Naive thymus-derived CD4-positive, alpha-beta T cell (primary cell): ENCODE data around the gene PCDHA11. TPM values are rescaled to one million over a fixed set of nuclear protein-coding genes. Genes with fewer than 3 reads are reported as not detected.
"Not testable (repeated sequence)": the region's sequence is repeated elsewhere in the genome, so short reads cannot be mapped to it uniquely, and the experiment has no call there.

Source experiments
- ATAC-seq: fragments of 150-1000 bp; cut with Tn5 transposase; 2 replicates; pipeline ENCODE4 v1.10.0; 2021; ENCODE audit warnings: mild to moderate bottlenecking, moderate library complexity
- CTCF ChIA-PET: fragments of 350-600 bp; sonication (Branson Sonifier 250); formaldehyde crosslinking; loops from one replicate; lab custom pipeline; 2021; ENCODE audit warnings: antibody characterized with exemption; lab: Charles Lee
- POLR2A ChIA-PET: fragments of 350-600 bp; sonication (Branson Sonifier 250); formaldehyde crosslinking; loops from one replicate; lab custom pipeline; 2021; ENCODE audit warnings: antibody characterized with exemption, inconsistent platforms; lab: Charles Lee
- DNase-seq, 9 donors: peaks; one replicate each; pipeline versions ENCODE4 v3.0.0 to v3.0.0-alpha.2; 2020 to 2022; ENCODE audit warnings: mixed read lengths in 1 of 9
- H3K27ac ChIP-seq: one replicate; pipeline ENCODE4 v1.7.0; 2013; ENCODE audit warnings: mild to moderate bottlenecking, low read depth, low read length, moderate library complexity
- H3K27me3 ChIP-seq, 2 donors: one replicate each; pipeline ENCODE4 v1.7.0; 2013; ENCODE audit warnings: low read length in 2 of 2, mild to moderate bottlenecking in 2 of 2, moderate library complexity in 2 of 2; ENCODE audit not compliant: control insufficient read depth in 2 of 2, insufficient read depth in 2 of 2
- H3K36me3 ChIP-seq, 3 experiments: 1 replicate in 2 of 3; 2 replicates in 1 of 3; pipeline ENCODE4 v1.7.0; 2013; ENCODE audit warnings: low read length in 3 of 3, mild to moderate bottlenecking in 3 of 3, moderate library complexity in 1 of 3; ENCODE audit not compliant: insufficient read depth in 3 of 3, control insufficient read depth in 2 of 3
- H3K4me1 ChIP-seq, 2 donors: one replicate each; pipeline ENCODE4 v1.7.0; 2013; ENCODE audit warnings: low read length in 2 of 2, mild to moderate bottlenecking in 2 of 2, moderate library complexity in 1 of 2; ENCODE audit not compliant: control insufficient read depth in 2 of 2, insufficient read depth in 2 of 2
- H3K4me3 ChIP-seq: 2 replicates; pipeline ENCODE4 v1.7.0; 2013; ENCODE audit warnings: mild to moderate bottlenecking, low read length
- H3K9me3 ChIP-seq, 3 experiments: 1 replicate in 2 of 3; 2 replicates in 1 of 3; pipeline ENCODE4 v1.7.0; 2013; ENCODE audit warnings: low read length in 3 of 3; ENCODE audit not compliant: control insufficient read depth in 2 of 3
- H3K27ac Mint-ChIP-seq, 9 donors: one replicate each; pipeline ENCODE4 v1.8.0; 2020 to 2022; ENCODE audit warnings: mixed read lengths in 9 of 9, mild to moderate bottlenecking in 8 of 9, moderate library complexity in 5 of 9, inconsistent platforms in 2 of 9
- H3K27me3 Mint-ChIP-seq, 5 donors: one replicate each; pipeline ENCODE4 v1.8.0; 2021 to 2022; ENCODE audit warnings: mixed read lengths in 5 of 5, mild to moderate bottlenecking in 1 of 5
- H3K36me3 Mint-ChIP-seq, 5 donors: one replicate each; pipeline ENCODE4 v1.8.0; 2020 to 2022; ENCODE audit warnings: mixed read lengths in 5 of 5, mild to moderate bottlenecking in 3 of 5, inconsistent platforms in 1 of 5
- H3K4me1 Mint-ChIP-seq, 7 donors: one replicate each; pipeline ENCODE4 v1.8.0; 2020 to 2022; ENCODE audit warnings: mixed read lengths in 7 of 7, mild to moderate bottlenecking in 3 of 7, inconsistent platforms in 1 of 7
- H3K4me3 Mint-ChIP-seq, 10 donors: one replicate each; pipeline ENCODE4 v1.8.0; 2020 to 2022; ENCODE audit warnings: mild to moderate bottlenecking in 10 of 10, mixed read lengths in 10 of 10, moderate library complexity in 6 of 10, inconsistent platforms in 2 of 10
- H3K9me3 Mint-ChIP-seq, 11 donors: one replicate each; pipeline ENCODE4 v1.8.0; 2020 to 2022; ENCODE audit warnings: mixed read lengths in 11 of 11, mild to moderate bottlenecking in 4 of 11, inconsistent platforms in 1 of 11, moderate library complexity in 1 of 11
- intact Hi-C, 2 donors: fragments of 100-400 bp; cut with micrococcal nuclease; formaldehyde crosslinking; loops; one replicate each; pipeline ENCODE4 v1.15.1; 2023
- polyA plus RNA-seq, 2 donors: library from polyadenylated mRNA; unstranded; fragments of 300-500 nt; fragmentation: Illumina TruSeq; gene quantifications; one replicate each; pipeline ENCODE4 v1.2.3, GENCODE V29; 2021
- total RNA-seq, 6 experiments: library from RNA in 5 of 6; stranded (reverse) in 5 of 6; gene quantifications; 1 replicate in 5 of 6; 2 replicates in 1 of 6; pipeline ENCODE4 v1.2.3 and lab custom pipeline; 2021 to 2026

PCDHA11 gene
- total and polyA plus RNA-seq, 7 experiments from 2014 or later: not detected

GRCh38 chr5:140870221-140871201 lies 1.8 kb downstream of the PCDHA11 start:
- no peak for ATAC-seq
- POLR2A ChIA-PET: no interaction called here
- Mint-ChIP-seq H3K36me3 (peaks cover 0 to 10% (median 2%) of the 10 kb centered on the region in 5 donors), H3K27ac (no peak overlapping the region), H3K4me3 (no peak overlapping the region), H3K27me3 (peaks cover 0 to 69% (median 50%) of the 10 kb centered on the region in 5 donors), H3K4me1 (no peaks in the 10 kb centered on the region), H3K9me3 (peaks cover 0 to 71% (median 28%) of the 10 kb centered on the region in 11 donors)
- Histone ChIP-seq H3K9me3 (peaks cover 0 to 21% (median 0%) of the 10 kb centered on the region in 3 experiments), H3K4me3 (no peak overlapping the region), H3K27me3 (peaks cover 0 to 10% of the 10 kb centered on the region in 2 donors), H3K36me3 (no peaks in the 10 kb centered on the region), H3K4me1 (no peaks in the 10 kb centered on the region), H3K27ac (no peak overlapping the region)
- CTCF ChIA-PET: no interaction called here
- no peak for DNase-seq
- intact Hi-C loops: no loop called here

DNA sequence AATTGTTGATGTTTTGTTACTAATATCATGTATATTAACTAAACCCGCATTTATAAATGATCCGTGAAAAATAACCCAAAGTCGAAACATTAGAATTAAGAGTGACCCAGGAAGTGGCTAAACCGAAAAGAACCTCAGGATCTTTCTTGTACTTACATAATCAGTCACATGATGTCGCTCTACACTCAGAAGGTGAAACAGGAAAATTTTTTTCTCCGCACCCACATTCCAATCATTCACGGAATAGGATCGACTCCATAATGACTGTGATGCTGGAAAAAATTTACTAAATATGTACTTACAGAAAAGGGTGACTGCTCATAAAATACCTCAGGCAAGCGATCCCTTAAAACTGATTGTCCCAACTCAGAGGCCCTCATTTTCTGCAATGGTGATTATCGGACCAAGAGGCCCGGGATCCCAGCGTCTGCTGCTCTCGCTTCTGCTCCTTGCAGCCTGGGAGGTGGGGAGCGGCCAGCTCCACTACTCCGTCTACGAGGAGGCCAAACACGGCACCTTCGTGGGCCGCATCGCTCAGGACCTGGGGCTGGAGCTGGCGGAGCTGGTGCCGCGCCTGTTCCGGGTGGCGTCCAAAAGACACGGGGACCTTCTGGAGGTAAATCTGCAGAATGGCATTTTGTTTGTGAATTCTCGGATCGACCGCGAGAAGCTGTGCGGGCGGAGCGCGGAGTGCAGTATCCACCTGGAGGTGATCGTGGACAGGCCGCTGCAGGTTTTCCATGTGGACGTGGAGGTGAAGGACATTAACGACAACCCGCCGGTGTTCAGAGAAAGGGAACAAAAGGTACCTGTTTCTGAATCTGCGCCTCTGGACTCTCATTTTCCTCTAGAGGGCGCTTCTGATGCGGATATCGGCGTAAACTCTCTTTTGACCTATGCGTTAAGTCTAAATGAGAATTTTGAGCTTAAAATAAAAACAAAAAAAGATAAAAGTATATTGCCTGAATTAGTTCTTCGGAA lies 6.6 kb downstream of the PCDHA11 start, which contains the start of gene PCDHA12:
Gene PCDHA12 (plus strand): TSS at position 224 of the 981 bp plus-strand sequence. CDS start 165 bp downstream, at position 389.
- intact Hi-C loops: no loop called here
- Histone ChIP-seq H3K4me1 (no peaks in the 10 kb centered on the region), H3K4me3 (no peak within 1 kb of the TSS), H3K27me3 (peaks cover 0 to 4% of the 10 kb centered on the region in 2 donors), H3K9me3 (peaks cover 0 to 30% (median 0%) of the 10 kb centered on the region in 3 experiments), H3K36me3 (no peaks in the 10 kb centered on the region), H3K27ac (no peak within 1 kb of the TSS)
- Mint-ChIP-seq H3K27me3 (peaks cover 0 to 63% (median 61%) of the 10 kb centered on the region in 5 donors), H3K36me3 (peaks cover 0 to 21% (median 0%) of the 10 kb centered on the region in 5 donors), H3K4me3 (peak within 1 kb of the TSS in 1 of 10 donors; percentile 20), H3K27ac (peak within 1 kb of the TSS in 1 of 9 donors; percentile 52), H3K9me3 (peaks cover under 1 to 86% (median 36%) of the 10 kb centered on the region in 11 donors), H3K4me1 (no peaks in the 10 kb centered on the region)
- CTCF ChIA-PET: no interaction called here
- DNase-seq (no peak), ATAC-seq (no peak)
- POLR2A ChIA-PET: no interaction called here

- H3K4me1 ChIP-seq, H3K27me3 ChIP-seq, H3K4me3 ChIP-seq, CTCF ChIA-PET, H3K4me1 Mint-ChIP-seq, DNase-seq, ATAC-seq, H3K36me3 ChIP-seq, POLR2A ChIA-PET, H3K27ac ChIP-seq, intact Hi-C loops, H3K4me3 Mint-ChIP-seq: not testable (repeated sequence)
- H3K27me3 Mint-ChIP-seq: peaks cover 0 to 74% (median 73%) of the 10 kb centered on the region in 5 donors
- H3K27ac Mint-ChIP-seq: peak overlapping the region in 1 of 9 donors; percentile 52
- peaks cover 0 to 32% (median 2%) of the 10 kb centered on the region in 5 donors for H3K36me3 Mint-ChIP-seq
- H3K9me3 Mint-ChIP-seq: peaks cover 7 to 86% (median 46%) of the 10 kb centered on the region in 11 donors
- peaks cover 0 to 21% (median 0%) of the 10 kb centered on the region in 3 experiments for H3K9me3 ChIP-seq
These were observed 7.9 kb downstream of the PCDHA11 start for GRCh38 chr5:140876541-140877261.

- H3K4me3 Mint-ChIP-seq: no peak overlapping the region
- peaks cover 0 to 34% (median 4%) of the 10 kb centered on the region in 5 donors for H3K36me3 Mint-ChIP-seq
- H3K27ac Mint-ChIP-seq: no peak overlapping the region
- H3K4me3 ChIP-seq: no peak overlapping the region
- peaks cover 0 to 74% (median 71%) of the 10 kb centered on the region in 5 donors for H3K27me3 Mint-ChIP-seq
- POLR2A ChIA-PET: no interaction called here
- H3K27ac ChIP-seq: no peak overlapping the region
- DNase-seq: no peak
- no peaks in the 10 kb centered on the region for H3K27me3 ChIP-seq
- H3K9me3 Mint-ChIP-seq: peaks cover 9 to 86% (median 45%) of the 10 kb centered on the region in 11 donors
- no peaks in the 10 kb centered on the region for H3K4me1 Mint-ChIP-seq
- H3K4me1 ChIP-seq: no peaks in the 10 kb centered on the region
- H3K36me3 ChIP-seq: no peaks in the 10 kb centered on the region
- intact Hi-C loops: no loop called here
- peaks cover 0 to 21% (median 0%) of the 10 kb centered on the region in 3 experiments for H3K9me3 ChIP-seq
- ATAC-seq: no peak
- CTCF ChIA-PET: no interaction called here
These were observed 8.5 kb downstream of the PCDHA11 start for GRCh38 chr5:140877262-140877581.

DNA sequence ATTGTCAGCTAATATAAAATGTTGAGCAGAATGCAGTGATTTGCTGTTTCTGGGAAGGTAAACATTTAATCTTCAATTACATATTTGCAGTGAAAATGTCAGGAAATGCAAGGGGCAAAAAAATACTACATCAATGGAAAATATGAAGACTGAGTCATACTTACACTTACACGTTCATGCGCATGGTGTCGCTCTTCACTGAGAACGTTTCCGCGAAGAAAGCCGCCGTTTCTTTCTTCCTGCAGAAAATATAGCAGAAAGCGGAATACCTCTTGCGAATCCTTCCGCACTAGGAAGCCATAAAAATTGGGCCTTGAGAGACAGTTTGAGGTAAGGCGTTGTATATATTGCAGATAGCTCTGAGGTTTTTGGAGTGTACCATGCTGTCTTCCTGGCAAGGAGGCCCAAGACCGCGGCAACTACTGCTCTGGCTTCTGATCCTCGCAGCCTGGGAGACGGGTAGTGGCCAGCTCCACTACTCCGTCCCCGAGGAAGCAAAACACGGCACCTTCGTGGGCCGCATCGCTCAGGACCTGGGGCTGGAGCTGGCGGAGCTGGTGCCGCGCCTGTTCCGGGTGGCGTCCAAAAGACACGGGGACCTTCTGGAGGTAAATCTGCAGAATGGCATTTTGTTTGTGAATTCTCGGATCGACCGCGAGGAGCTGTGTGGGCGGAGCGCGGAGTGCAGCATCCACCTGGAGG lies 13.3 kb downstream of the PCDHA11 start, which contains the start of gene PCDHA13:
Gene PCDHA13 (plus strand): TSS at position 236 of the 702 bp plus-strand sequence. CDS start 145 bp downstream, at position 381.
- DNase-seq (no peak), ATAC-seq (no peak)
- Histone ChIP-seq H3K4me1 (no peaks in the 10 kb centered on the region), H3K9me3 (peaks cover 0 to 21% (median 0%) of the 10 kb centered on the region in 3 experiments), H3K27me3 (no peaks in the 10 kb centered on the region), H3K4me3 (no peak within 1 kb of the TSS), H3K36me3 (no peaks in the 10 kb centered on the region), H3K27ac (no peak within 1 kb of the TSS)
- Mint-ChIP-seq H3K4me1 (no peaks in the 10 kb centered on the region), H3K9me3 (peaks cover 11 to 81% (median 35%) of the 10 kb centered on the region in 11 donors), H3K4me3 (no peak within 1 kb of the TSS), H3K27me3 (peaks cover 0 to 56% (median 50%) of the 10 kb centered on the region in 5 donors), H3K27ac (peak within 1 kb of the TSS in 1 of 9 donors; percentile 46), H3K36me3 (peaks cover 0 to 40% (median 4%) of the 10 kb centered on the region in 5 donors)
- POLR2A ChIA-PET: no interaction called here
- CTCF ChIA-PET: no interaction called here
- intact Hi-C loops: loop anchor here in 1 of 2 donors (5.0 kb wide), 1 partner anchor 40 kb away; the partner anchor contains the start of gene PCDHA8
